ENCODE data around the gene ANKRD27.

ANKRD27 gene

DNA sequence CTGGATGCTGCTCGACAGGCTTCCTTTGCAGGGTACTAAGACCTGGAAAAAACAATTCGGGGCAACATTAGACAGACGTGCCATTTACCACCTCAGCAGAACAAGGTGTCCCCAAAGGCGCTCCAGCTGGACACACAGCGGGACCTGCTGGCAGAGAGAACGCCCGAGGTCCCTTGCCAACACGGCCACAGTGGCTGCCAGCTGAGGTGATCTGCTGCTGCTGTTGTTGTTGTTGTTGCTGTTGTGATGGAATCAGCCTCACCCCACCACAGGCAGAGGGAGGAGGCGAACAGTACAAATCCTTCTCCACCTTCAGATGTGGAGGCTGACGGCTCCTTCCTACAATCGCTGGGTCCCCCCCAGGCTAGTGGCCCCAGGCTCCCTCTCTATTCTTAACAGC is 25.2 kb downstream of the ANKRD27 start:
- no peaks in the 10 kb centered on the region for H3K9me3 ChIP-seq (ENCODE audit: severe bottlenecking)
- H3K27ac ChIP-seq = no peak overlapping the region
- TF ChIP-seq, protein P1, sequence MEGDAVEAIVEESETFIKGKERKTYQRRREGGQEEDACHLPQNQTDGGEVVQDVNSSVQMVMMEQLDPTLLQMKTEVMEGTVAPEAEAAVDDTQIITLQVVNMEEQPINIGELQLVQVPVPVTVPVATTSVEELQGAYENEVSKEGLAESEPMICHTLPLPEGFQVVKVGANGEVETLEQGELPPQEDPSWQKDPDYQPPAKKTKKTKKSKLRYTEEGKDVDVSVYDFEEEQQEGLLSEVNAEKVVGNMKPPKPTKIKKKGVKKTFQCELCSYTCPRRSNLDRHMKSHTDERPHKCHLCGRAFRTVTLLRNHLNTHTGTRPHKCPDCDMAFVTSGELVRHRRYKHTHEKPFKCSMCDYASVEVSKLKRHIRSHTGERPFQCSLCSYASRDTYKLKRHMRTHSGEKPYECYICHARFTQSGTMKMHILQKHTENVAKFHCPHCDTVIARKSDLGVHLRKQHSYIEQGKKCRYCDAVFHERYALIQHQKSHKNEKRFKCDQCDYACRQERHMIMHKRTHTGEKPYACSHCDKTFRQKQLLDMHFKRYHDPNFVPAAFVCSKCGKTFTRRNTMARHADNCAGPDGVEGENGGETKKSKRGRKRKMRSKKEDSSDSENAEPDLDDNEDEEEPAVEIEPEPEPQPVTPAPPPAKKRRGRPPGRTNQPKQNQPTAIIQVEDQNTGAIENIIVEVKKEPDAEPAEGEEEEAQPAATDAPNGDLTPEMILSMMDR (IDR thresholded peaks at IDR 0.05; ENCODE audit: low read depth, low read length) = no peak
- peaks cover 9% of the 10 kb centered on the region for H3K36me3 ChIP-seq
- H3K27me3 ChIP-seq (ENCODE audit: insufficient read depth, low read depth, severe bottlenecking) = no peaks in the 10 kb centered on the region
- H3K4me3 ChIP-seq (ENCODE audit: low read depth, low read length) = no peak overlapping the region
- DNase-seq = no peak

DNA sequence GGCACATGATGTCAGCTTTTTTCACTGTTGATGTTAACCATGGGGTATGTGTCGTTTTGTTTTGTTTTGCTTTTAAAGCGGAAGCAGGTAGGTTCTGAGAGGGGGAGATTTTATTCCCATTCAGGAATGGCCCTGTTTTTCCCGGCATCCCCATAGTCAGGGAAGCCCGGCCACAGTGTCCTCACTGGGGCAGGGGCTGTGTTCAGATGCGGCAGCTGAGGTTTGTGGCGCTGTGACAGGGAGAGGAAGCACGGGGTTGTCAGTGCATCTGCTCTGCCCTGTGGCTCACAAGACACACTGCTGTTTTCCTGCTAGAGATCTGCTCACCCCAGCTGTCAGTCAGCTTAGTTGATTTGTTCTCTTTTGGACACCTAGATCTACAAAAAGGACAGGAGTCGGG is 27.6 kb downstream of the ANKRD27 start:
- Histone ChIP-seq H3K9me3 (ENCODE audit: severe bottlenecking) (no peaks in the 10 kb centered on the region), H3K4me3 (ENCODE audit: low read depth, low read length) (no peak overlapping the region), H3K27ac (no peak overlapping the region), H3K27me3 (ENCODE audit: insufficient read depth, low read depth, severe bottlenecking) (no peaks in the 10 kb centered on the region), H3K36me3 (peaks cover 9% of the 10 kb centered on the region)
- DNase-seq = no peak
- TF ChIP-seq, protein P1 (IDR thresholded peaks at IDR 0.05; ENCODE audit: low read depth, low read length) = no peak

DNA sequence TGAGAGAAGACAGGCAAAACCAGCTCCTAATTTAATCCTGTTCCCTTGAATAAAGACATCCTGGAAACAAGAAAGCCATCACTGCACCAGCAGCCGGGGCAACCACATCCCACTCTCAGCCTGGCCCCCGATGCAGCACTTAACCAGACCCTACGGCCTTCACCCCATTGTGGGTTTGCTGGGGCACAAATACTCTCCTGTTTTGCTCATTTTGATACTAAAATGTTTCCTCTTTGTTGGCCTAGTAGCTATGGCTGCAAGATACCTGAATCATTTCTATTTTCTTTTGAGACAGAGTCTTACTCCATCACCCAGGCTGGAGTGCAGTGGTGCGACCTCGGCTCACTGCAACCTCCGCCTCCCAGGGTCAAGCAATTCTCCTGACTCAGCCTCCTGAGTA is 28.4 kb downstream of the ANKRD27 start:
- DNase-seq = no peak
- TF ChIP-seq, protein P1 (IDR thresholded peaks at IDR 0.05; ENCODE audit: low read depth, low read length) = no peak
- Histone ChIP-seq H3K36me3 (peaks cover 9% of the 10 kb centered on the region), H3K27me3 (ENCODE audit: insufficient read depth, low read depth, severe bottlenecking) (no peaks in the 10 kb centered on the region), H3K4me3 (ENCODE audit: low read depth, low read length) (no peak overlapping the region), H3K27ac (no peak overlapping the region), H3K9me3 (ENCODE audit: severe bottlenecking) (no peaks in the 10 kb centered on the region)

- no peak overlapping the region for H3K27ac ChIP-seq
- no peak overlapping the region for H3K4me3 ChIP-seq (ENCODE audit: low read depth, low read length)
- H3K36me3 ChIP-seq = peaks cover 9% of the 10 kb centered on the region
- no peaks in the 10 kb centered on the region for H3K27me3 ChIP-seq (ENCODE audit: insufficient read depth, low read depth, severe bottlenecking)
- TF ChIP-seq, protein P1 (IDR thresholded peaks at IDR 0.05; ENCODE audit: low read depth, low read length) = no peak
- DNase-seq = no peak
- H3K9me3 ChIP-seq (ENCODE audit: severe bottlenecking) = no peaks in the 10 kb centered on the region
These were observed 32.2 kb downstream of the ANKRD27 start for GRCh38 chr19:32642771-32643170.

DNA sequence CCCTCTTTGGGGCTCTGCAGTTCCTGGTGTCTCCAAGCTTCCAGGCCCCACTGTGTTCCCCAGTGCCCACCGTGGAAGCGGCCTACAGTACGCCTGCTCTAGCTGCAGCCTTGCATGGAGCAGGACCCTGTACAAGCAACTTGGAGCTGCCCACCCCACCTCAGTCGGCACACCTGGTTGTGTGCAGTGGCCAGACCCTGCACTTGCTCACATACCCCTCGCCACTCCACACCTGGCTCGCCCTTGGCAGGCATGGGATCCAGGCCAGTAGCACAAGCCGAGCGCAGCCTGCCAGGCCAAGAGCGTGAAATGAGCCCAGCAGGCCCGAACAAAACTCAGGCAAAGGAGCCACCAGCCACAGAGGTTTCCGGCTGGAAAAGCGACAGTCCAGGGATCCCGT is 36.4 kb downstream of the ANKRD27 start:
- TF ChIP-seq, protein P1 (IDR thresholded peaks at IDR 0.05; ENCODE audit: low read depth, low read length) = no peak
- Histone ChIP-seq H3K9me3 (ENCODE audit: severe bottlenecking) (no peaks in the 10 kb centered on the region), H3K27ac (no peak overlapping the region), H3K36me3 (peaks cover 3% of the 10 kb centered on the region; the same call in 1 of the 2 replicates), H3K4me3 (ENCODE audit: low read depth, low read length) (no peak overlapping the region), H3K27me3 (ENCODE audit: insufficient read depth, low read depth, severe bottlenecking) (no peaks in the 10 kb centered on the region)
- no peak for DNase-seq

GRCh38 chr19:32637480-32637879 is 37.5 kb downstream of the ANKRD27 start:
- peaks cover 3% of the 10 kb centered on the region; the same call in 1 of the 2 replicates for H3K36me3 ChIP-seq
- H3K9me3 ChIP-seq (ENCODE audit: severe bottlenecking) = no peaks in the 10 kb centered on the region
- H3K27me3 ChIP-seq (ENCODE audit: insufficient read depth, low read depth, severe bottlenecking) = no peaks in the 10 kb centered on the region
- no peak overlapping the region for H3K27ac ChIP-seq
- no peak for DNase-seq
- no peak overlapping the region for H3K4me3 ChIP-seq (ENCODE audit: low read depth, low read length)
- TF ChIP-seq, protein P1 (IDR thresholded peaks at IDR 0.05; ENCODE audit: low read depth, low read length) = no peak

All from WERI-Rb-1 (cell line).